Measurements from ENCODE around the gene EEF1AKMT3. TPM values are rescaled to one million over a fixed set of nuclear protein-coding genes. Genes with fewer than 3 reads are reported as not detected.

Gene EEF1AKMT3
- total RNA-seq, 2 donors from 2014 or later: 3.7 to 5.8 TPM

GRCh38 chr12:57732270-57732669, 40.1 kb upstream of the EEF1AKMT3 start:
- no peak overlapping the region for H3K4me3 Mint-ChIP-seq
- Histone ChIP-seq H3K36me3 (ENCODE audit: control insufficient read depth, insufficient read depth, low read length) (no peaks in the 10 kb centered on the region), H3K4me3 (ENCODE audit: low read length) (no peak overlapping the region), H3K27me3 (ENCODE audit: control insufficient read depth, insufficient read depth, low read length, poor library complexity, severe bottlenecking) (peaks cover 100% of the 10 kb centered on the region), H3K9ac (ENCODE audit: extremely low read depth, low read length, poor library complexity, severe bottlenecking) (no peak overlapping the region), H3K4me1 (ENCODE audit: control insufficient read depth, insufficient read depth, low read length) (no peaks in the 10 kb centered on the region), H3K9me3 (ENCODE audit: control insufficient read depth, low read length) (no peaks in the 10 kb centered on the region), H3K27ac (ENCODE audit: low read depth, low read length) (no peak overlapping the region)
- no peaks in the 10 kb centered on the region for H3K36me3 Mint-ChIP-seq (ENCODE audit: low read depth)
- H3K4me1 Mint-ChIP-seq: peaks cover 7% of the 10 kb centered on the region
- peaks cover 100% of the 10 kb centered on the region for H3K27me3 Mint-ChIP-seq (ENCODE audit: insufficient read depth)
- 60 to 71% methylated on average over 1 to 4 of the region's 4 CpGs for WGBS, 2 experiments (ENCODE audit: insufficient coverage in 1 of 2, insufficient read length in 1 of 2)
- no peak overlapping the region for H3K27ac Mint-ChIP-seq
- no peak for DNase-seq
- no peak for TF ChIP-seq CTCF (conservative IDR thresholded peaks at IDR 0.05)
- no peaks in the 10 kb centered on the region for H3K9me3 Mint-ChIP-seq

- Mint-ChIP-seq H3K4me1 (peaks cover 6% of the 10 kb centered on the region), H3K9me3 (no peaks in the 10 kb centered on the region), H3K36me3 (ENCODE audit: low read depth) (no peaks in the 10 kb centered on the region), H3K4me3 (no peak overlapping the region), H3K27ac (no peak overlapping the region), H3K27me3 (ENCODE audit: insufficient read depth) (peaks cover 98% of the 10 kb centered on the region)
- no peak for TF ChIP-seq CTCF (conservative IDR thresholded peaks at IDR 0.05)
- H3K36me3 ChIP-seq (ENCODE audit: control insufficient read depth, insufficient read depth, low read length): no peaks in the 10 kb centered on the region
- H3K27ac ChIP-seq (ENCODE audit: low read depth, low read length): no peak overlapping the region
- H3K9ac ChIP-seq (ENCODE audit: extremely low read depth, low read length, poor library complexity, severe bottlenecking): no peak overlapping the region
- H3K4me3 ChIP-seq (ENCODE audit: low read length): no peak overlapping the region
- H3K27me3 ChIP-seq (ENCODE audit: control insufficient read depth, insufficient read depth, low read length, poor library complexity, severe bottlenecking): peaks cover 100% of the 10 kb centered on the region
- no peaks in the 10 kb centered on the region for H3K9me3 ChIP-seq (ENCODE audit: control insufficient read depth, low read length)
- WGBS, 2 experiments (ENCODE audit: insufficient coverage in 1 of 2, insufficient read length in 1 of 2): 85 to 86% methylated on average over 10 to 11 of the region's 11 CpGs
- no peaks in the 10 kb centered on the region for H3K4me1 ChIP-seq (ENCODE audit: control insufficient read depth, insufficient read depth, low read length)
- DNase-seq: no peak
Measured at GRCh38 chr12:57732726-57733593, 39.5 kb upstream of the EEF1AKMT3 start.

DNA sequence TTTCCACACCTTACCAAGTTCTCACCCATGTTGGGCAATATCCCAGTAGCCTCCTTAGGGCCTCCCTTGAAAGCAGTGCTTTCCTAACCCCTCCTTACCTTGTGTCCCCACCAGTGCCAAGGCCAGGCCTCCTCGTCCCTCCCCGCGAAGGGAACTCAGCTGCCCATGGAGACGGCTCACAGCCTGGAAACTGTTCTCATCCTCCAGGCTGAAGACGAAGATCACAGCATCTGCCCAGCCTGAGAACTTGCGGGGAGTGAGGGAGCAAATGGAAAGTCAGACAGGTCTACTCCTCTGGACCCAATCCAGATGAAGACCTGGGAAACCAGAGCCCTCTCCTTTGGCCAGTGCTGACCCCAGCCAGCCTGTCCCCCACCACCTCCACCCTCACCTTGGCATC, 38.5 kb upstream of the EEF1AKMT3 start:
- peaks cover 7% of the 10 kb centered on the region for H3K4me1 Mint-ChIP-seq
- no peaks in the 10 kb centered on the region for H3K36me3 Mint-ChIP-seq (ENCODE audit: low read depth)
- Histone ChIP-seq H3K9ac (ENCODE audit: extremely low read depth, low read length, poor library complexity, severe bottlenecking) (no peak overlapping the region), H3K27ac (ENCODE audit: low read depth, low read length) (no peak overlapping the region), H3K9me3 (ENCODE audit: control insufficient read depth, low read length) (no peaks in the 10 kb centered on the region), H3K27me3 (ENCODE audit: control insufficient read depth, insufficient read depth, low read length, poor library complexity, severe bottlenecking) (peaks cover 100% of the 10 kb centered on the region), H3K4me1 (ENCODE audit: control insufficient read depth, insufficient read depth, low read length) (no peaks in the 10 kb centered on the region), H3K36me3 (ENCODE audit: control insufficient read depth, insufficient read depth, low read length) (no peaks in the 10 kb centered on the region), H3K4me3 (ENCODE audit: low read length) (no peak overlapping the region)
- WGBS, 2 experiments (ENCODE audit: insufficient coverage in 1 of 2, insufficient read length in 1 of 2): 80 to 100% methylated on average over 2 to 6 of the region's 6 CpGs
- H3K9me3 Mint-ChIP-seq: no peaks in the 10 kb centered on the region
- DNase-seq: no peak
- no peak overlapping the region for H3K27ac Mint-ChIP-seq
- H3K4me3 Mint-ChIP-seq: no peak overlapping the region
- TF ChIP-seq CTCF (conservative IDR thresholded peaks at IDR 0.05): no peak
- peaks cover 94% of the 10 kb centered on the region for H3K27me3 Mint-ChIP-seq (ENCODE audit: insufficient read depth)

Data from endodermal cell (in vitro differentiated cells).